GM21447 (cell line): Measurements from ENCODE around the gene LRBA.
"Not testable (repeated sequence)": the region's sequence is repeated elsewhere in the genome, so short reads cannot be mapped to it uniquely, and the experiment has no call there.

ENCODE experiments used
- ATAC-seq: cut with Tn5 transposase; IDR thresholded peaks from one replicate; pipeline ENCODE4 v1.9.1; 2021; ENCODE audit not compliant: unreplicated experiment

LRBA gene

DNA sequence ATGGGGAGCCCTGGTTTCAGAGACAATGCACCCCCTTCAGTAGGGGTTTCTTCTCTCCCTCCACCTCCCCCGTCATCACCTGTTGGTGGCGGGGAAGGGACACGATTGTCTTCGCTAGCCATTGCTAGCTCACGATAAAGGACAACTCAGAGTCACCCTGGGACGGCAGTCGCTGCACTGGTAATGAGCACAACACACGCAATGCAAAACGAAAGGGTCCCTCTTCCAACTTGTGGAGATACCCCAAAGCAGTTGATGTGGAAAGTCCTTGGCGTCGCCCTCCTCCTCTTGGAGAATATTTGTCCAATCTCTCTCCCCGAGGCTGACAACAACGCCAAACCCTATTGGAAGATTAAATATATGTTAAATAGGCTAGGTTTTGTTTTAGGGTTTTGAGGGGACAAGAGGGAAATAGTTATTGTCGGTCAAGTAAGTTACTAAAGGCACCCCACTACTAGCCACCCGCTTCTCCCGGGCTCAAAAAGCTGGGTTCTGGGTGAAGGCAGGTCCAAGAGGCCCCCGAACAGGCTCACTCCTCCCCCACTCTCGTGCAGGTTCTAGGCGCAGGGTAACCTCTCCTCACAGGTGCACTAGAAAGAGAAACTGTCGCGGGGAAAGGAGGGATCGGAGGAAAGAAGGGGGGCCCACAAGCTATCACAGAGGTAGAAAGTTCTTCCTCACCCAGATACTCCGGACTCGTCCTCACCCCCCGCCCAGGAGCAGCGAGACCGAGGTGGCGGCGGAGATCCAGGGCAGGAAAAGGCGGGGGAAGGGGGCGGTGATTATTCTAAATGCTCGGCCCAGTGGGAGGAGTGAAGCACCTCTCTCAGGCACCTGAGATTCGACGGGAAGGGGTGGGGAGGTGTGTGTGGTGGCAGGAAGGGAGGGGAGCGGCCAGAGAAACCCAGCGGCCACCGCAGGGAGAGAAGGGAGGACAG lies at the start of gene LRBA:
Gene LRBA (minus strand): TSS at position 764 of the 938 bp plus-strand sequence. CDS start 642 bp downstream, at position 122.
- ATAC-seq: peak; percentile 76

DNA sequence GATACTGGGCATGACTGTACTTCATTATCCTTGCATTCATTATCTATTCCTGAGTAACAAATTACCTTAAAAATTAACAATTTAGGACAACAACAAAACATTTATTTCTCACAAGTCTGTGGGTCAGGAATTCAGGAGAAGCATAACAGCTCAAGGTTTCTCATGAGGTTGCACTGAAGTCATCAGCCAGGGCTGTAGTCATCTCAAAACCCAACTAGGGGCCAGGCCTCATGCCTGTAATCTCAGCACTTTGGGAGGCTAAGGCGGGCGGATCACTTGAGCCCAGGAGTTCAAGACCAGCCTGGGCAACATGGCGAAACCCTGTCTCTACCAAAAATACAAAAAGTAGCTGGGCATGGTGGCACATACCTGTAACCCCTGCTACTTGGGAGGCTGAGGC lies 48.1 kb upstream of the LRBA start:
- not testable (repeated sequence) for ATAC-seq

DNA sequence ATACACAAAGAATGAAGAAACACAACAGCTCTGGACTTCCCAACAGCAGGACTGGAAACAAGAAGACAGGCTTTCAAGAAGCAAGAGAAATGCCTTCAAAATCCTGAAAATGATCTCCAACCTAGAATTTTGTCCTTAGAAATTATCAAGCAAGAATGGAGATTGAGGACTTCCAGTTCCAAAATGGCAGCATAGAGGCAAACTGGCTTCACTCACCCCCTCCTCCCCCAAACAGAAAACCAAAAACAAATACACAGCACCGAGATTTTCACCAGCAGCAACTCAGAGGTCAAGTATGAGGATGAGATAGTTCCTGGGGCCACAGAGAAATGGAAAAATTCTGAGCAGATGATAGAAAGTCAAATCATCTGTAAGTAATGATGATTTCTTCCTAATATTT lies 40.5 kb upstream of the LRBA start:
- ATAC-seq: no peak

DNA sequence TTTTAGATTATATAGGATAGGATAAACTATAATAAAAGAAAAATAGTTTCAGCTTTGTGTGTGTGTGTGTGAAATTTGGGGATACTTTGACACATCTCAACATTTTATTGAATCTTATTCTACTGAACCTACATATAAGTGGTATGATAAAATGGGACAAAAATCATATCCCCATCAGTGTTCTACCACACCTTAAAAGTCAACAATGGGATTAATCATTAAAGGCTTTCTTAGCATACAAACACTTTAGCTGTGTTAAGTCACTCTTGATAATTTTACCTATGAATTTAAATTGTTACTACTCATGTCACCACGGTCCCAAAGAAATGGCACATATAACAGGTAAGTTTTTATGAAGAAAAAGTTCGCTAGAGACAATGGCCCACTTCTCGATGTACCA lies 37.7 kb upstream of the LRBA start:
- ATAC-seq: peak; percentile 14

GRCh38 chr4:151049430-151049884 lies 34.4 kb upstream of the LRBA start:
- no peak for ATAC-seq

DNA sequence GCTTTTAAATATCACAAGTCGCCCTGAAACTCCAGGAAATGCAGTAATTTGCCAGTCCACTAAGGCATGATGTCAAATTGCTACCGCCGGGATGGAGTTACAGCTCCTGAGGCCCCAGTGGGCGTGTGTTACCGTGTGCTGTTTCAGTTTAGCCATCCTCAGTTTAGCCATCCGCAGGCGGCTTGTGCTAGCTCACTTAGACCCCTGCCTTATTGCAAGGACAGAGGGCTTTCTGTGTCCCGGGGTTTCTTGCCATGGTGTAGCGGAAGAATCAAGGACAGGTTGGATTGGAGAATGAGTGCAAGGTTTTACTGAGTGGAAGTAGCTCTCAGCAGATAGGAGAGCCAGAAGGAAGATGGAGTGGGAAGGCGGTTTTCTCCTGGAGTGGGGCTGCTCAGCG lies 33.8 kb upstream of the LRBA start:
- ATAC-seq: no peak

DNA sequence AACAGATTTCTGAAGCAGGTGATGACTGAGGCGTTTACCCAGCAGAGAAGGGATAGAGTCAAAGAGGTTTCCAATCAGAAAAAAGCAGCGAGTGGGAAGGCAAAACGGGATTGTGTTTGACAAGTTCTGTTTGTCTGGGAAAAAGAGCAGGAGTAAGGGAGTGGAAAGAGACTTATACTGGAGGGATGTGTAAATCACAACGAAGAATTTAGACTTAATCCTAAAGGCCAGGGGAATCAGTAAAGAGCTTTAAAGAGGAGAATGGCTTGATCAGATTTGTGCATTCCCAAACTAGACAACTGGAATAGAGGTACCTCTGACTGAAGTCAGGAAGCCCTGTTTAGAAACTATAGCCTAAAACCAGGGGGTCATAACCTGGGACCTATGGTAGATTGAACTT lies 31.5 kb upstream of the LRBA start:
- ATAC-seq: no peak

GRCh38 chr4:151045907-151046306 lies 30.8 kb upstream of the LRBA start:
- ATAC-seq: no peak

DNA sequence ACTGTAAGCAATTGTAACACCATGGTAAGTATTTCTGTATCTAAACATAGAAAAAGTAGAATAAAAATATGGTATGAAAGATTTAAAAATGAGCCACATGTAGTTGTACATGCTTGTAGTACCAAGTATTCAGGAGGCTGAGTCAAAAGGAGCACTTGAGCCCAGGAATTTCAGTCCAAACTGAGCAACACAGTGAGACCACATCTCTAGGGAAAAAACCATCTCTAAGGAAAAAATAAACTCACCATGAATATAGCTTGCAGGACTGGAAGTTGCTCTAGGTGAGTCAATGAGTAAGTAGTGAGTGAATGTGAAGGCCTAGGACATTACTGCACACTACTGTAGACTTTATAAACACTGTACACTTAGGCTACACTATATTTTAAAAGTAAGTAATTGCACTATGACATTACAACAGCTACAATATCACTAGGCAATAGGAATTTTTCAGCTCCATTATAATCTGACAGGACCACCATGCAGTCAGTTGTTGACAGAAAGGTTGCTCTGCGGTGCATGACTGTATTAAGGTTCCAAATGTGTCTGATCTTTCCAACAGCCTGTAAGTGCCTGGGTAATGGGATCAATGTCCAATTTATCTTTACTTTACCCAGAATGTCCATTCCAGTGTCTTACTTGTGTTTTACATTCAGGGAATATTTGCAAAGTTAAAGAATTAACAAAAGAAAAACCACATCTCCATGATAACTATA lies 28.9 kb upstream of the LRBA start:
- ATAC-seq: no peak

DNA sequence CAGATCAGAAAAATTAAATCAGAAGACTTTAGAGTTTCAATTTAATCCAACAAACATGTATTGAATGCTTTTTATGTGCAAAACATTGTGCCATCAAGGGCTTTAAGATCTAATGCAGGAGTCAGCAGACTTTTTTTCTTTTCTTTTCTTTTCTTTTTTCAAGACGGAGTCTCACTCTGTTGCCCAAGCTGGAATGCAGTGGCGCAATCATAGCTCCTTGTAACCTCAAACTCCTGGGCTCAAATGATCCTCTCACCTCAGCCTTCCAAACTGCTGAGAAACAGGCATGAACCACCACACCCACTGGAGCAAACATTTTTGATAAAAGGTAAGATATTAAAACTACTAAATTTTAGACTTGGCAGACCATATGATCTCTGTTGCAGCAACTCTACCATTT lies 24.6 kb upstream of the LRBA start:
- no peak for ATAC-seq

GRCh38 chr4:151038452-151039157 lies 23.5 kb upstream of the LRBA start:
- no peak for ATAC-seq

DNA sequence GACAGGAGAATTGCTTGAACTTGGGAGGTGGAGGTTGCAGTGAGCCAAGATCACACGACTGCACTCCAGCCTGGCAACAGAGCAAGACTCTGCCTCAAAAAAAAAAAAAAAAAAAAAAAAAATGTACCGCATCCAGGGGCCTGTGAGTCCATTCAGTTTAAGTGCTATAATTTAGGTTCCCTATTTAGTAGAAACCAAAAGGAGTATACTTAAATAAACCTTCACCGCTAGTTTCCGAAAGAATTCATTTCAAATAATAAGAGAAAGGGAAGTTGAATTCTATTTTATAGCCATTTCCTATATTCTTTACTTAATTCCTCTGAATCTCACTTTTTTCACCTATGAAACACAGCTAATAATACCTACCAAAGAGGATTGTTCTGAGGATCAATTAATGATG lies 20.8 kb upstream of the LRBA start:
- no peak for ATAC-seq

- no peak for ATAC-seq
Measured at GRCh38 chr4:151035328-151035727, 20.2 kb upstream of the LRBA start.

DNA sequence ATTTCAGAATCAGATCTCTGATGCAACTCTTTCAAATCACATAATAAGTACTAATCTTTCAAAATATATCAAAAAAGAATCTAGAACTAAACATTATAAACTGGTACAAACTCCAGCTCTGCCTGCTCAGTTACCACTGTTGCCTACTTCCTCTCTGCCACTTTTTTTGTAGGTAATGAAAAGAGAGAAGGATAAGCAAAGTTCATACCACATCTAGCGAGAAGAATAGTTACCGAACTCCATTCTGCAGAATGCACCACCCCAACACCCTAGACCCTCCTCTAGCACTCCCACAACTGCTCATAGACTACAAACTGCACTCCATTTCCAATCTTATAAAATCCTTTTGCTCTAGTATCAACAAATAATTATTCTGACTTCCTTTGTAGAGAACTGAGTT lies 19.7 kb upstream of the LRBA start:
- no peak for ATAC-seq

- peak; percentile 51 for ATAC-seq
Measured at GRCh38 chr4:151031831-151032605, 16.9 kb upstream of the LRBA start.

DNA sequence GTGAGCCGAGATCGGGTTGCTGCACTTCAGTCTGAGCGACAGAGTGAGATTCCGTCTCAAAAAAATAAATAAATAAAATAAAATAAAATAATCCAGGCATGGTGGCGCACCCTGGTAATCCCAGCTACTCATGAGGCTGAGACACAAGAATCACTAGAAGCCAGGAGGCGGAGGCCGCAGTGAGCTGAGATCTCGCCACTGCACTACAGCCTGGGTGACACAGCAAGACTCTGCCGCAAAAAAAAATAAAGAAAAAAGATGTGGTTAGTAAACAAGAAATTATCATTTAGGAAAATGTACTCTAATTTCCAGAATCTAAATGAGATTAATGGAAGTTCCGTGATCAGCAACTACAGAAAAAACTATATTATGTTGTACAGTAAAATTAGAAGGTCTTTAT lies 14.5 kb upstream of the LRBA start:
- ATAC-seq: no peak

- ATAC-seq: not testable (repeated sequence)
Measured at GRCh38 chr4:151029006-151029405, 13.9 kb upstream of the LRBA start.

GRCh38 chr4:151025759-151026158 lies 10.7 kb upstream of the LRBA start:
- ATAC-seq: no peak

DNA sequence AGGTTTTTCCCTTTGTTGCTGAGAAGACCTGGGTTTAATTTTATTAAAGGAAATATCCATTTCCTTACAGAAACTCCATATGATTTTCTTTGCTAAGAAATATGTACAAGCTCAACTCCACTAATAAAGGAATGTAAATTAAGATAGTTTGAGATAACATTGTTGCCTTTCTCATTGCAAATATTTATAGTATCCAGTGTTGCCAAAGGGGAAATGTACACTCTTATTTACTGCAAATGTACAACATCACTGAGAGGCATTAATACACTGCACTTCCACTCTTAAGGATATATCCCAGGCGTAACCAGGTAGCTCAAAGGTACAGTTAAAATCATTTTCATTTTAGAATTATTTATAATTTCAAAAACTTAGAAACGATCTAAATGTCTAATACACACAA lies 7.5 kb upstream of the LRBA start:
- no peak for ATAC-seq

DNA sequence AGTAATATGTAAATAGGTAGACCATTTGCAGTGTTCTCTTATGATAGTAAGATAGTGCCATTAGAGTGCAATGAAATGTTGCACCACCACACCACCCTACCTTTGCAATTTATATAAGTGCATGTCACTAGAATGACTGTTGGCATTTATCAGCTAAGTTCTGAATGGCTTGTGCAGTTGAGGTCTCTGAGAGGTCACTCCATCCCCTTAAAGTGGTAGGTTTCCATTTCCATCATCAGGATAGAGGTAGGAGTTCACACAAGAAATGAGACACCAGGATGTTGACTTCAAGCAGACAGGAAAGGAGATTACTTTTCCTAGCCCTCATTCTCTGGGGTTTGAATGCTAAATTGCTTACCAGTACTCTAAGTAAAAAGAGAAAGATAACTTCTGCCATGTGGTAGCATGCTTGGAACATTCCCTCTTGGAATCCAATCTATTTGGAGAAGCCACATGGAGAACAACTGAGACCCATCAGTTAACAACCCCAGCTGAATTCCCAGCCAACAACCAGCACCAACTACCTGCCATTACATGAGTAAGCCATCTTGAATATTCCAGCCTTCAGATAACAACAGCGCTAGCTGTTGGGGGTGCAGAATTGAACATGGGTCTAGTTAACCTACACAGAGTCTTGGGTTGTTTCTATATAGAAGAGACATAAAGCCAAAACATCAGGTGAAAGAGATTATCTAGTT lies 6.7 kb upstream of the LRBA start:
- no peak for ATAC-seq
